CD4-positive, alpha-beta T cell treated with Interleukin-6 at 100 ng/mL for 8 hours (primary cell): ENCODE measurements around the gene HAUS7.

Experiments
- DNase-seq: peaks from one replicate; pipeline ENCODE4 v3.0.0-alpha.2; 2020; ENCODE audit warnings: mixed read lengths, low spot score

The HAUS7 gene

GRCh38 chrX:153499341-153499740 lies 29.0 kb upstream of the HAUS7 start:
- no peak for DNase-seq

- DNase-seq, result no peak
Measured at GRCh38 chrX:153498453-153498852, 28.1 kb upstream of the HAUS7 start.

- no peak for DNase-seq
Measured at GRCh38 chrX:153496590-153496959, 26.2 kb upstream of the HAUS7 start.

GRCh38 chrX:153495903-153496589 lies 25.7 kb upstream of the HAUS7 start:
- no peak for DNase-seq

- DNase-seq, result no peak
Measured at GRCh38 chrX:153495362-153495751, 25.0 kb upstream of the HAUS7 start.

GRCh38 chrX:153494541-153495361 lies 24.4 kb upstream of the HAUS7 start, which contains the start of gene BGN:
TSS of gene BGN (plus strand) at chrX:153494980. CDS start at chrX:153504632, 9,652 bp downstream.
- no peak for DNase-seq

- DNase-seq, result no peak
Measured at GRCh38 chrX:153494061-153494460, 23.7 kb upstream of the HAUS7 start.

GRCh38 chrX:153493085-153493484 lies 22.7 kb upstream of the HAUS7 start:
- DNase-seq, result no peak

GRCh38 chrX:153492543-153492942 lies 22.2 kb upstream of the HAUS7 start:
- no peak for DNase-seq

GRCh38 chrX:153491918-153492317 lies 21.5 kb upstream of the HAUS7 start:
- no peak for DNase-seq

GRCh38 chrX:153491351-153491914 lies 21.1 kb upstream of the HAUS7 start:
- DNase-seq, result no peak

- no peak for DNase-seq
Measured at GRCh38 chrX:153490217-153490930, 20.0 kb upstream of the HAUS7 start.

GRCh38 chrX:153488231-153488914 lies 18.0 kb upstream of the HAUS7 start:
- DNase-seq, result no peak

- no peak for DNase-seq
Measured at GRCh38 chrX:153487590-153488071, 17.3 kb upstream of the HAUS7 start.

- no peak for DNase-seq
Measured at GRCh38 chrX:153486171-153486570, 15.8 kb upstream of the HAUS7 start.

GRCh38 chrX:153485396-153486080 lies 15.2 kb upstream of the HAUS7 start:
- no peak for DNase-seq

- no peak for DNase-seq
Measured at GRCh38 chrX:153482376-153483015, 12.1 kb upstream of the HAUS7 start.

- no peak for DNase-seq
Measured at GRCh38 chrX:153481043-153481442, 10.7 kb upstream of the HAUS7 start.

GRCh38 chrX:153478746-153479145 lies 8.4 kb upstream of the HAUS7 start:
- DNase-seq, result no peak

GRCh38 chrX:153477901-153478300 lies 7.5 kb upstream of the HAUS7 start:
- no peak for DNase-seq
